Hepatocyte (in vitro differentiated cells): Measurements from ENCODE around the gene CCL17.

ENCODE experiments used
- EZH2phosphoT487 ChIP-seq: fragments of 200-600 bp; sonication (generic); IDR thresholded peaks from one replicate; pipeline ENCODE4 v1.6.1; 2018; ENCODE audit warnings: antibody characterized with exemption, mild to moderate bottlenecking, low read depth, moderate library complexity; ENCODE audit not compliant: unreplicated experiment, severe bottlenecking
- TF ChIP-seq, protein P1 (sequence below): fragments of 200-600 bp; sonication (generic); IDR thresholded peaks from 2 replicates; pipeline ENCODE4 v1.5.1; 2016; ENCODE audit warnings: antibody characterized with exemption, mild to moderate bottlenecking; ENCODE audit not compliant: poor library complexity

DNA sequence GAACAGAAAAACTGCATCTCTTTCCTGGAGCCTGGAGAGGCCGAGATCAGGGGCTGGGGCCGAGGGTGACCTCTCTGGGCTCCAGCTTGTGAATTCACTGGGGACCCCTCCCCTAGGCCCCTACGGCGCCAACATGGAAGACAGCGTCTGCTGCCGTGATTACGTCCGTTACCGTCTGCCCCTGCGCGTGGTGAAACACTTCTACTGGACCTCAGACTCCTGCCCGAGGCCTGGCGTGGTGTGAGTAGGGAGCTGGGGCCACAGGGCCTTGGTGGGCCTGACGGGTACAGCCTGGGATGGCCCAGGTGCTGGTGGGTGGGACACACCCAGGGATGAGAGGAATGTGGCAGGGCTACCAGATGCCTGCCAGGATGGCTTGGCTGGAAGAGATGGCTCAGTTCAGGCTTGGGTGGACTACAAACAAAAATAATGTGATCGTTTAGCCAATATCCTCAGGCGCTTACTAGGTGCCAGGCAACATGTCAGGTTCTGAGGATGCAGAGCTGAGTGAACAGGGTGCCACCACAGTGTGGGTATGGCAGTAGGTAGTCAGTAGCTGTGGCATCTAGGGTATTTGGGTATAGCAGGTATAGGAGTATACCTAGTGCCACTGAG is 44.1 kb upstream of the CCL17 start:
- TF ChIP-seq EZH2phosphoT487 = no peak
- TF ChIP-seq, protein P1, sequence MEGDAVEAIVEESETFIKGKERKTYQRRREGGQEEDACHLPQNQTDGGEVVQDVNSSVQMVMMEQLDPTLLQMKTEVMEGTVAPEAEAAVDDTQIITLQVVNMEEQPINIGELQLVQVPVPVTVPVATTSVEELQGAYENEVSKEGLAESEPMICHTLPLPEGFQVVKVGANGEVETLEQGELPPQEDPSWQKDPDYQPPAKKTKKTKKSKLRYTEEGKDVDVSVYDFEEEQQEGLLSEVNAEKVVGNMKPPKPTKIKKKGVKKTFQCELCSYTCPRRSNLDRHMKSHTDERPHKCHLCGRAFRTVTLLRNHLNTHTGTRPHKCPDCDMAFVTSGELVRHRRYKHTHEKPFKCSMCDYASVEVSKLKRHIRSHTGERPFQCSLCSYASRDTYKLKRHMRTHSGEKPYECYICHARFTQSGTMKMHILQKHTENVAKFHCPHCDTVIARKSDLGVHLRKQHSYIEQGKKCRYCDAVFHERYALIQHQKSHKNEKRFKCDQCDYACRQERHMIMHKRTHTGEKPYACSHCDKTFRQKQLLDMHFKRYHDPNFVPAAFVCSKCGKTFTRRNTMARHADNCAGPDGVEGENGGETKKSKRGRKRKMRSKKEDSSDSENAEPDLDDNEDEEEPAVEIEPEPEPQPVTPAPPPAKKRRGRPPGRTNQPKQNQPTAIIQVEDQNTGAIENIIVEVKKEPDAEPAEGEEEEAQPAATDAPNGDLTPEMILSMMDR = no peak
